K562 (cell line): ENCODE results near the gene TRAPPC2L. TPM values are rescaled to one million over a fixed set of nuclear protein-coding genes. Genes with fewer than 3 reads are reported as not detected.

Source experiments
- ATAC-seq: fragments of 200-7000 bp; cut with Tn5 transposase; 3 replicates; pipeline ENCODE4 v1.9.1; 2020; ENCODE audit warnings: moderate library complexity
- BruUV-seq: library from RNA; stranded (reverse); fragments of 400-500 nt; replicated peaks from 2 replicates; lab custom pipeline; 2021; lab: Mats Ljungman, UMichigan
- CTCF ChIA-PET: fragments of 300-600 bp; formaldehyde crosslinking; extraction: SDS; loops from one replicate; lab custom pipeline; 2021; ENCODE audit warnings: low intra/inter-chr PET ratio; lab: Yijun Ruan, JAX
- POLR2A ChIA-PET: fragments of 300-600, 350-650 bp; sonication (Branson Sonifier 250); formaldehyde crosslinking; extraction: SDS; loops from one replicate; lab custom pipeline; 2021; ENCODE audit warnings: antibody characterized with exemption, inconsistent platforms; lab: Yijun Ruan, JAX
- DNase-seq, 4 experiments: peaks; one replicate each; pipeline versions ENCODE4 v3.0.0 to v3.0.0-alpha.2; 2011 to 2018; ENCODE audit warnings: low spot score in 3 of 4, mixed read lengths in 3 of 4; ENCODE audit errors: extremely low read depth in 1 of 4
- FAIRE-seq: peaks from 2 replicates; lab custom pipeline; 2011; peaks lifted over from hg19 to GRCh38; lab: Jason Lieb, UNC
- H2AFZ ChIP-seq: 2 replicates; pipeline ENCODE4 v1.6.0; 2011; ENCODE audit warnings: low read depth, low read length, control low read depth, inconsistent platforms
- H3K27ac ChIP-seq: fragments of 200-600 bp; 3 replicates; pipeline ENCODE4 v1.8.0; 2011; ENCODE audit warnings: low read depth, mild to moderate bottlenecking, control low read depth, inconsistent platforms, low read length, moderate library complexity, mixed read lengths; ENCODE audit errors: extremely low read depth
- H3K27me3 ChIP-seq, 2 experiments: fragments of 300-600 bp in 1 of 2; 2 replicates in 1 of 2; 3 replicates in 1 of 2; pipeline versions ENCODE4 v1.6.0 to v1.8.0; 2011; ENCODE audit warnings: inconsistent platforms in 2 of 2, low read length in 2 of 2, mild to moderate bottlenecking in 1 of 2, mixed read lengths in 1 of 2, moderate library complexity in 1 of 2; ENCODE audit not compliant: control insufficient read depth in 2 of 2, insufficient read depth in 2 of 2
- H3K36me3 ChIP-seq: fragments of 300-600 bp; 3 replicates; pipeline ENCODE4 v1.8.0; 2011; ENCODE audit warnings: mild to moderate bottlenecking, low read length, inconsistent platforms; ENCODE audit not compliant: control insufficient read depth, insufficient read depth
- H3K4me1 ChIP-seq, 2 experiments: fragments of 200-600 bp in 1 of 2; replicated peaks in 1 of 2; 2 replicates in 1 of 2; 3 replicates in 1 of 2; pipeline versions ENCODE4 v1.5.1 to v1.8.0; 2011; ENCODE audit warnings: inconsistent platforms in 2 of 2, low read length in 2 of 2, mild to moderate bottlenecking in 1 of 2, mixed read lengths in 1 of 2, moderate library complexity in 1 of 2; ENCODE audit not compliant: control insufficient read depth in 2 of 2, insufficient read depth in 2 of 2
- H3K4me2 ChIP-seq: 2 replicates; pipeline ENCODE4 v1.6.1; 2011; ENCODE audit warnings: low read length, control low read depth, inconsistent platforms, mixed read lengths; ENCODE audit not compliant: insufficient read depth
- H3K4me3 ChIP-seq: fragments of 200-600 bp; sonication (generic), shearing (Covaris generic); 2 replicates; pipeline ENCODE4 v1.5.1; 2016; ENCODE audit warnings: control low read depth, inconsistent platforms
- H3K79me2 ChIP-seq: fragments of 200-600 bp; 3 replicates; pipeline ENCODE4 v1.8.0; 2011; ENCODE audit warnings: low read length, inconsistent platforms; ENCODE audit not compliant: control insufficient read depth, insufficient read depth
- H3K9ac ChIP-seq, 2 experiments: 2 replicates each; pipeline versions ENCODE4 v1.6.0 to v1.6.1; 2011; ENCODE audit warnings: low read depth in 2 of 2, low read length in 2 of 2, control low read depth in 1 of 2, inconsistent platforms in 1 of 2, mild to moderate bottlenecking in 1 of 2, mixed read lengths in 1 of 2; ENCODE audit not compliant: insufficient read depth in 1 of 2
- H3K9me1 ChIP-seq: one replicate; pipeline ENCODE4 v1.6.0; 2011; ENCODE audit warnings: inconsistent platforms, mild to moderate bottlenecking, low read length, moderate library complexity; ENCODE audit not compliant: control insufficient read depth, insufficient read depth
- H3K9me3 ChIP-seq: replicated peaks from 2 replicates; pipeline ENCODE4 v1.5.1; 2011; ENCODE audit warnings: low read depth, low read length, inconsistent platforms; ENCODE audit not compliant: control insufficient read depth, insufficient read depth
- H4K20me1 ChIP-seq: replicated peaks from 2 replicates; pipeline ENCODE4 v1.6.1; 2011; ENCODE audit warnings: low read length, inconsistent platforms, mixed read lengths; ENCODE audit not compliant: control insufficient read depth, insufficient read depth
- CHD2 ChIP-seq: IDR thresholded peaks from 2 replicates; pipeline ENCODE4 v1.6.1; 2011; ENCODE audit warnings: low read depth, low read length
- DIDO1 ChIP-seq: fragments of 450-650 bp; IDR thresholded peaks from 2 replicates; pipeline ENCODE4 v1.6.1; 2016; ENCODE audit warnings: low read depth, missing biosample characterization, missing genetic modification characterization
- ETV5 ChIP-seq: sonication (generic); formaldehyde crosslinking; IDR thresholded peaks from 2 replicates; pipeline ENCODE4 v1.4.0; 2020; ENCODE audit warnings: low read depth, mild to moderate bottlenecking, missing genetic modification reagents
- GTF2A2 ChIP-seq: IDR thresholded peaks from 2 replicates; pipeline ENCODE4 v1.6.1; 2016; ENCODE audit warnings: mild to moderate bottlenecking, missing genetic modification characterization, missing compliant biosample characterization
- HOMEZ ChIP-seq: fragments of 250-450 bp; sonication (Bioruptor Pico); IDR thresholded peaks from 2 replicates; pipeline ENCODE4 v1.4.0; 2020; ENCODE audit warnings: mild to moderate bottlenecking, moderate library complexity
- NCOA4 ChIP-seq: fragments of 450-650 bp; IDR thresholded peaks from 2 replicates; pipeline ENCODE4 v1.6.1; 2018; ENCODE audit warnings: mild to moderate bottlenecking; ENCODE audit not compliant: partially characterized antibody
- NFIX ChIP-seq: fragments of 250-450 bp; sonication (Bioruptor Pico); IDR thresholded peaks from 2 replicates; pipeline ENCODE4 v1.4.0; 2020; ENCODE audit warnings: low read depth, mild to moderate bottlenecking, moderate library complexity
- NONO ChIP-seq, 2 experiments: fragments of 200-400 bp in 1 of 2; fragments of 450-650 bp in 1 of 2; formaldehyde crosslinking in 1 of 2; IDR thresholded peaks; 2 replicates each; pipeline ENCODE4 v1.6.1; 2017; ENCODE audit warnings: low read depth in 2 of 2, mild to moderate bottlenecking in 2 of 2, moderate library complexity in 2 of 2, low read length in 1 of 2
- PATZ1 ChIP-seq: fragments of 250-450 bp; sonication (Bioruptor Pico); IDR thresholded peaks from 2 replicates; pipeline ENCODE4 v1.5.0; 2020; ENCODE audit warnings: mild to moderate bottlenecking, borderline replicate concordance
- PHB2 ChIP-seq: fragments of 450-650 bp; IDR thresholded peaks from 2 replicates; pipeline ENCODE4 v1.6.1; 2017; ENCODE audit warnings: low read depth
- SAP30 ChIP-seq: fragments of 200-600 bp; sonication (generic); IDR thresholded peaks from 2 replicates; pipeline ENCODE4 v1.6.1; 2012; ENCODE audit warnings: borderline replicate concordance, low read depth, mild to moderate bottlenecking, moderate library complexity, low read length, control low read depth, inconsistent platforms; ENCODE audit not compliant: insufficient read depth, poor library complexity, severe bottlenecking
- SMC3 ChIP-seq: conservative IDR thresholded peaks from 2 replicates; pipeline ENCODE4 v1.6.1; 2011; ENCODE audit warnings: low read depth, low read length, improper control_type of control experiment; ENCODE audit not compliant: insufficient read depth
- SRSF1 ChIP-seq: fragments of 200-400 bp; formaldehyde crosslinking; IDR thresholded peaks from 2 replicates; pipeline ENCODE4 v1.6.1; 2017; ENCODE audit warnings: mild to moderate bottlenecking, low read depth, low read length, moderate library complexity
- TARDBP ChIP-seq: fragments of 450-650 bp; IDR thresholded peaks from 2 replicates; pipeline ENCODE4 v1.6.1; 2016
- TCF7L2 ChIP-seq: fragments of 150-350 bp; IDR thresholded peaks from 2 replicates; pipeline ENCODE4 v1.6.1; 2016; ENCODE audit warnings: low read depth, mild to moderate bottlenecking, low read length, moderate library complexity
- ZNF707 ChIP-seq: fragments of 250-450 bp; sonication (Bioruptor Pico); conservative IDR thresholded peaks from 2 replicates; pipeline ENCODE4 v1.8.0; 2022; ENCODE audit warnings: inconsistent platforms, mild to moderate bottlenecking, moderate library complexity
- ZNF778 ChIP-seq: fragments of 450-650 bp; formaldehyde crosslinking; IDR thresholded peaks from 2 replicates; pipeline ENCODE4 v1.4.0; 2020; ENCODE audit warnings: mild to moderate bottlenecking, moderate library complexity
- ZNF780A ChIP-seq: fragments of 250-450 bp; sonication (Bioruptor Pico); IDR thresholded peaks from 2 replicates; pipeline ENCODE4 v1.5.0; 2021; ENCODE audit warnings: mild to moderate bottlenecking
- WGBS: fragments of 100-300 bp; shearing (Covaris generic); methylation state at CpG from one replicate; pipeline ENCODE4 v1.1.6; 2016; ENCODE audit warnings: low coverage, mixed read lengths; ENCODE audit not compliant: insufficient coverage; ENCODE audit errors: missing lambda C conversion rate; 5-methylcytosine and 5-hydroxymethylcytosine counted together
- in situ Hi-C: fragments of 300-500 bp; cut with MboI; formaldehyde crosslinking; loops from 4 replicates; pipeline ENCODE4 v1.15.0; 2018; ENCODE audit warnings: inconsistent platforms, mixed read lengths
- intact Hi-C: fragments of 100-400 bp; cut with micrococcal nuclease; formaldehyde crosslinking; loops from 2 replicates; pipeline ENCODE4 v1.14.2; 2022
- polyA plus RNA-seq, 8 experiments: library from polyadenylated mRNA; depleted of rRNA in 4 of 8; stranded (reverse) in 5 of 8; unstranded in 3 of 8; fragments of >200 nt; fragmentation: Nextera tagmentation in 2 of 8; fragmentation: Illumina TruSeq in 1 of 8; extraction: Ambion mirVana in 2 of 8; extraction: Trizol in 1 of 8; gene quantifications; 2 replicates each; pipeline versions ENCODE4 v1.2.1 to v1.2.3, GENCODE V29; 2011 to 2014; ENCODE audit warnings: inconsistent platforms in 1 of 8, missing spikeins in 1 of 8
- total RNA-seq, 7 experiments: library from RNA; depleted of rRNA in 6 of 7; stranded (reverse); fragments of >200 nt in 6 of 7; fragmentation: Illumina TruSeq in 2 of 7; extraction: Trizol in 2 of 7; gene quantifications; 2 replicates each; pipeline versions ENCODE4 v1.2.1 to v1.2.3, GENCODE V29; 2011 to 2021; ENCODE audit warnings: low replicate concordance in 1 of 7

The TRAPPC2L gene
- total and polyA plus RNA-seq, 9 of the 15 experiments (the other 6 are each of a cell fraction or from before 2014, with no cell fraction given): 60.4 to 398 (median 97.5) TPM

- no peaks in the 10 kb centered on the region for H3K9me1 ChIP-seq
- no peak overlapping the region for H3K27ac ChIP-seq
- H3K9ac ChIP-seq: no peak overlapping the region
- H3K9me3 ChIP-seq: no peaks in the 10 kb centered on the region
- H3K4me2 ChIP-seq: no peak overlapping the region
- no peaks in the 10 kb centered on the region for H4K20me1 ChIP-seq
- TF ChIP-seq ZNF707 (CRISPR knock-in tag) (no peak), DIDO1 (tag) (no peak), SRSF1 (no peak), CHD2 (no peak), HOMEZ (CRISPR knock-in tag) (no peak), GTF2A2 (no peak), SAP30 (no peak), ZNF780A (CRISPR knock-in tag) (no peak), ETV5 (no peak), TARDBP (no peak), NCOA4 (no peak), NONO (IDR thresholded peaks at IDR 0.05; ENCODE audit: low read depth in 2 of 2, low read length in 1 of 2) (no peak), ZNF778 (CRISPR knock-in tag) (no peak), NFIX (CRISPR knock-in tag) (no peak), TCF7L2 (no peak), SMC3 (no peak), PATZ1 (CRISPR knock-in tag) (no peak), PHB2 (no peak)
- TF ChIP-seq, all 486 proteins: peak for 0
- DNase-seq (no peak), FAIRE-seq (no peak), ATAC-seq (no peak)
- no peak overlapping the region for H3K4me3 ChIP-seq
- intact Hi-C loops (no loop called here), in situ Hi-C loops (no loop called here)
- no TSS peak for BruUV-seq
- H3K27me3 ChIP-seq: no peaks in the 10 kb centered on the region
- H3K79me2 ChIP-seq: no peaks in the 10 kb centered on the region
- no peak overlapping the region for H2AFZ ChIP-seq
- H3K4me1 ChIP-seq: peaks cover 0 to 35% of the 10 kb centered on the region in 2 experiments; a peak in 2 of 5 replicates
- ChIA-PET POLR2A (no interaction called here), CTCF (no interaction called here)
- 61% methylated on average over 7 of the region's 11 CpGs for WGBS
- no peaks in the 10 kb centered on the region; the same call in 2 of the 3 replicates for H3K36me3 ChIP-seq
Measured at GRCh38 chr16:88835383-88835782, 21.5 kb upstream of the TRAPPC2L start.
